Measurements from ENCODE around the gene TNS3.

TNS3 gene

DNA sequence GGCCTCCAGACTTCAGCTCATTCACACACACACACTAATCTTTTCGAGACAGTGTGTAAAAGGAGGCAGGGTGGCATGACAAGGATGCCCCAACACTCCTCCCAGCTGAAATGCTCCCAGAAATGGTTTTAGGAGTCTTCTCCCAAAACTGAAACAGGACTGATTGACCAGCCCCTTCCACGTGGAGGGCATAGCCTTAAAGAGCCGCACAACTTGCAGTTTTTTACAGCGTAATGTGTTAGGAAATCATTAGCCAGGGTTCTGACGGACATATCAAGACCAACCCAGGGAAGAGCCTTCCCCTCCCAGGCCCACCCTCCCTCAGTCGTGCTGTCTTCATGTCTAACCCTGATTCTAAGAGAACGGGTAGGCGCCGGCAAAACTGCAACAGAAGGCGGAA is 224.6 kb downstream of the TNS3 start:
- no peak for DNase-seq

DNA sequence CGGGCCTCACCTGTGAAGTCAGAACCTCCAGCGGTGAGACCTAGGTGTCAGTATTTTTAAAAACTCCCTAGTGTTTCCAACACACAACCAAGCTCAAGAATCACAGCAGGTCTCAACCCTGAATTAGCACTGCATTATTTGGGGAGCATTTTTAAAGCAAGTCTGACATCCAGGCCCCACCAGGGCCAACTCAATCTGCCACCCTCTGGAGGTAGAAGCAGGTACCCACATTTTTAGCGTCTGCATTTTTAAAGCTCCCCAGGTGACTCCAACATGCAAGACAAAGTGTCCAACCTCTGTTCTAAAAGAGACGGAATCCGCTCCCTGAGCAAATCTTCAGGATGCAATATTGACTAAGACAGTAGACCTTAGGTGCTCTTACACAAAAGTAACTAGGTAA is 225.7 kb downstream of the TNS3 start:
- no peak for DNase-seq

DNA sequence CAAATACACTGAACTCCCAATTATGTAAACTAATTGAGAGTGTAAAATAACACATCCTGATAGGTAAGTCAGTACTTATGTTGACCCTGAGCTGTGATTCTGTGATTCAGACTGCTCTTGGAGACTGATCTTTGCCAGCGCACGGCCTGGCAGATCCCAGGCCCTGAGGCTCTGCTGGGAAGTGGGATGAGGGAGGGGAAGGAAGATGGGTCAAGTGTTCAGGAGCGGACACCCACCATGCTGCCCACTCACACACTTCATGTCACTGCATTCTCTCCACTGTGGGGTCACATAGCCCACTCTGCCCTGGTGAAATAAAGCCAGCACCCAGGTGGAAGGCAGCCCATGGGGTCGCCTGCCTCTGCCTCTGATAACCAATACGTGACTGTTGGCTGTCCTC is 226.2 kb downstream of the TNS3 start:
- DNase-seq: no peak

DNA sequence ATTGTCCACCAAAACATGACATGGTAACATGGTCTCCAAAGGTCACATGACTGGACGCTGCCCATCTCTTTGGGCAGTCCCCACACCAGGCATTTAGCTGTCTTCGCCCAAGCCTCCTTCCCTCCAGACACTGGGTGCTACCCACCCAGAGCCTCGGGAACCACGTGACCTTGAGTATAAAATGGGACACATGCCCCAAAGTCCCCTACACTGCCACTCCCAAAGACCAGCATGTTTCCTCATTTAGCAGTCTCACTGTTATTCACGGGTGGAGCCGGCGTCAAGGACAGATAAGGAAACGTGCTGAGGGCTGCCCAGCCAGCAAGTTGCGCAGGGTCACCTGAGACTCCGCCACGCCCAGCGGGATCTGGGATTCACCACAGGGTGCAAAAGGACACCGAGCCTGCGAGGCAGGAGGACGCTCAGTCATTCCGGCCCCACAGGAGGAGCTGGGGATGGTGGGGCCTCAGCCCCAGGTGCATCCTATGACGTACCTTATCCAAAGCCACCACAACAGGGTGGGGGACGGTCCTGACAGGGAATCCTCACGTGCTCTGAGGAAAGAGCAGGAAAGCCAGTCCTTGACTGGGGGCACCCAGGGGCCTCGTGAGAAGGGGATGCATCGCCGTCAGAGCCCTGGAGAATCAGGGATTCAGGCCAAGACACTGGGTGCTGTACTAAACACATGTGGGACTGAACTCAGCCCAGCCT is 226.9 kb downstream of the TNS3 start:
- no peak for DNase-seq

DNA sequence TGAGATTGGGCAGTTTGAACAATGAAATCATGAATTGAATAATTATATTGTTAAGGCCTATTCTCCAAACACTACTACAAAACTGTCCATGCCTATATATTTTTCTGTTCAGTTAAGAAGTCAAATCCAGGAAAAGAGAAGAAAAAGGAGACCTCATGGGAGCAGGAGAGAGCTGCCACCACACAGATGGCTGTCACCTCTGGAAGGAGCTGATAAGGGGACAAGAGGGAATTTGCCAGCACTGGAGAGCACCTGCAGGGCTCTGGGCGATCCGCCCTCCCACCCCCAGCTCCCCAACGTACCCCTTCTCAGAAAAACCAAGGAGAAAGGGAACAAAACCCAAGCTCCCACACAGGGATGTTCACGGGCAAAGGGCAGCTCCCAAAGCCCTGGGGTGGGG is 227.8 kb downstream of the TNS3 start:
- DNase-seq: no peak

DNA sequence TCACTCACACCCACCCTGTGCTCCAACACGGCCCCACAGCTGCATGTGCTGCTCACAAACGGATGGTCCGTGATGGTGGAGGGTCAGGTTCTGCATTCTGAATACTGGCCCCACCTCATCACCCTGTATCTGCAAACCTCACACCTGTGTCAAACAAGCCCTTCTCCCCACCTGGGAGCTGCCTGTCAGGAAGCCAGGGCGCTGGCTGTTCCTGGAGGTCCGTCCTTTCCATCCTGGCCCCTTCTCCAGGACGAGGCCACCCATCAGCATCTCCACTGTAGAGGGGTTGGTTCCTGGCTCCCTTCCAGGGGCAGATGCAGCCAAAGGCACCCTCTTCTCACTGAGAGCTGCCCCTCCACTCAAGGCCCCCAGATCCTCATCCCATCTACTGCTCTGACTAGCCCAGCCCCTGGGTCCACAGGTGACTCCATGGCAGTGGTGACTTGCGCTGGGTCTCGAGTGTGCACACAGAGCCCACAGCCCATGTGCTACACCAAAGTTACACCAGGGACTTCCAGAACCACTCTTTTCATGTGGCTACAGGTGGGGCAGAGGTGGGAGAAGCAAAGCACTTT is 229.4 kb downstream of the TNS3 start:
- no peak for DNase-seq

DNA sequence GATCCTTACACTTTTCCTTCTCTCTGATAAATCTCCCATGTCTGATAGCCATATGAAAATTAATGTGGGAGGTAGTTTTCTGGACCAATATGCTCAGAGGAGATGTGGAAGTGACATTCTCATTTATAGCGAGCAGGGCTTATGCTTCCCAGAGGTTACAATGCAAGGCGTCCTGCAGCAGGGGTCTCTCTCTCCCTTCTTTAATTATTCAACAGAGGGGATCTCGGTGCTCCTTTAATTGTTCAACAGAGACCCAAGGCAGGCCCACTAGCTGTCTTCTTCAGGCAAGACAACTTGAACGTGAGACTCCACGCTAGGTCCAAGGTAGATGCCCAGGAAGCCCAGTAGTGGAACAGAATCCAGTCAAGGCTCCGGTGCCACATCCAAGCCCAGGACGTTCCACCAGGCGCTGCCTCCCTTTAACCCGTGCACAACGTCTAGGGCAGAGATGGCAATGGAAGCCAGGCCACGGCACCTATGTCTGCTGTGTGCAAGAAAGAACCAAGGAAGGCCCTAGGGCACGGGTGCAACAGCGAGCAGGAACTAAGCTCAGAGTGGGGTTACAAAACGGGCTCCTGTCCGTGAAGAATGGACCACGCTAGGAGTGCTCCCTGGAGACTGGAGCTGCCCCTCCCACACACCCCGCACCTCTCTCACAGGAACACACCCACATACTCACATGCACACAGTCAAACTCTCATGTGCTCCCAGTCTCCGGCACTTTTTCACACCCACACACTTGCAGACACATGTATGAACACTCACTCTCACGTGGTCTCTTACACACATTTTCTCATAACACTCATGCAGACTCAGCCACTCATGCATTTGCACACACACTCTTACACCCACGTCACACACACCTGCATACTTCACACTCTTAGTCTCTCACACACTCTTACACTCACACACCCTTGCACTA is 230.4 kb downstream of the TNS3 start:
- no peak for DNase-seq

DNA sequence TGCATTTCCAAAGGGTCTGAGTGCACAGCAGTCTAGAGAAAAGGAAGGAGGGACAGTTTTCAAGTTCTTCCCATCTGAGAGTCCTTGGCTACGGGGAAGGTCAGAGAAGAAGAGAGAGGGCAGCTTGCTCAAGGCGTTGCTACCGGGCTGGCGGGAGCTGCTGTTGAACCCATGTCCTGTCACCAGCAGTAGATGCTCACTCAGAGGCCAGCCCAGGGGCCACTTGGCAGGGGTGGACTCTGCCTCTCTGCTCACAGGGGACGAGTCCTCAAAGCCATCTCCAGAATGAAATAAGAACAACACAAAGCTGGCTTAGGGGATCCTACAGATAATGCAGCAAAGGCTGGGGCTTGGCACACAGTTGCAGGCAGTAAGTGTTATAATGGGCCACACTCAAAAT is 231.5 kb downstream of the TNS3 start:
- DNase-seq: no peak

DNA sequence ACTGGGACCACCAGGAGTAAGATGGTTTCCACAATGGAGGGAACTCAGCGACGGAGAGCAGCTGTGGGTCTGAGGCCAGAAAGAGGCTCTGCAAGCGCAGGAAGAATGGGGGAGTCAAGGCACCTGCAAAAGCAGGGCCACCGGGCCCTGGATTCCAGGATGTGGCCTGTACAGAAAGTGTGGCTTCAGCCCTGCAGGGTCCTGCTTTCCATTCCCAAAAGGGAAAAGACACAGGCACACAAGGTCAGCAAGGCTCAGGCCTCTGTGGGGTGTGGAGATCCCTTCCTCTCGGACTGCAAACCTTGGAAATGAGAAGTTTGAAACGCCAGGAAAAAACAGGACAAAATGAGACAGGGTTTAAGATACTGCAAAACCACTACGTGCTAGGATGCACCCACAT is 232.5 kb downstream of the TNS3 start:
- no peak for DNase-seq

DNA sequence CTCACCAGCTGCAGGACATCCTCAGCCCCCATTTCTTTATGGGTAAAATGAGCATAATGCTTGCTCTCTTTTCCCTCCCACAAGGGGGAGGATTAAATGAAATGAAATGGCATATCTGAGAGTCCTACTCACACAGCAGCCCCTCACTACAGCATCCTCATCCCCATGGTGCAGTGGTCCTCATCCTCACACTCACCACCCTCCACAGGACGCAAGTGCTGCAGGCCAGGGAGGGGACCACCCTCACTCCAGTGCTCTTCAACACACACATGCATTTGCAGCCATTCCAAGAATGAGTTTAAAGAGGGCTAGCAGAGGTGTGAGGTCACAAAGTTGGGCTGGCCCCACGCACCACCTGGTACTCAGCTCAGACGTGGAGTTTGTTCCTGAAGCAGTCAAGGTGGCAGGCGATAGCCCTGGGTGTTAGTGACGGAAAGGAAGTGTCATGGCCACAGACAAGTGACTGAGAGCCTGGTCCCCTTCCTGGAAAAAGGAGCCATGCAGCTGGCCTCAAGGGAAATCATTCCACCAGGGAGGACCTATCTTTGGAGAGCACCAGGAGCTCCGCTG is 234.0 kb downstream of the TNS3 start:
- DNase-seq: no peak

DNA sequence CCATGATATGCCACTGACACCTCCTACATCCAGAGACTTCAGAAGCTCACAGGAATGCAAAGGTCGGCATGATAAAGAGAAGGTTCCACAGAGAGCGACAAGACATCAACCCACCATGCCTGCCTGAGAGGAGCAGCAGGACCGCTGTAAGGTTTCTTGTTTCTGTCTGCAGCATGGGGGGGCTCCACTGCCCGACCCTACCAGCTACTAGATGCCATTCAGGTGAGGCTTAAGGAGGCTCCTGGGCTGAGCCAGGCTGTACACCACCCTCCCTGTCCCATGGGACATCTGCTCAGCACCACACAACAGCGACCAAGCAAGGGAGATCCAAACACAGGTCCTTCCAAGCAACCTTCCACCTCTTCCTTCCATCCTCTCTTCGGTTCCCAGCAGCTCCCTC is 234.6 kb downstream of the TNS3 start:
- DNase-seq: no peak

DNA sequence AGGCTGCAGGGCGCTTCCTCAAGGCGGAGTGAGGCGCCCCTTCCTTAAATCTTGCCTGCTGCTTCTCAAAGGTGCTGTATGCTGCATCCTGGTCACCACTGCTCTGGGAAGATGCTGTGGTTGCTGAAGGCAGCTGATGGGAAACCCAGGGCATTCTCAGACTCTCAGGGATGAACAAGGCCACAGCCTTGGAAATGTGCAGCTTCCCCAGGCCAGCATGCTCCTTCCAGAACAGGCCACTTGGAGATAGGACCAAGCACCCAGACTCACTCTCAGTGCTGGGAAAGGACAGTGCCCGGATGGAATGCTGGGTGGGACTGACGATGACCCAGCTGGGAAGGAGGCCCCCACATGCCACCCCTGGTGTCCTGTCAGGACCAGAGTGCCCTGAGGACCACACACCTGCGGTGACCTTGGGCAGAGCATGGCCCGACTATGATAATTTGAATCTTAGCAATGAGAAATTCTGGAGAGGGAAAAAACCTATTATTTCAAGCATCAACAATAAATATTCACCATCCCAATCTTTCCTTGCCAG is 235.5 kb downstream of the TNS3 start:
- DNase-seq: no peak

DNA sequence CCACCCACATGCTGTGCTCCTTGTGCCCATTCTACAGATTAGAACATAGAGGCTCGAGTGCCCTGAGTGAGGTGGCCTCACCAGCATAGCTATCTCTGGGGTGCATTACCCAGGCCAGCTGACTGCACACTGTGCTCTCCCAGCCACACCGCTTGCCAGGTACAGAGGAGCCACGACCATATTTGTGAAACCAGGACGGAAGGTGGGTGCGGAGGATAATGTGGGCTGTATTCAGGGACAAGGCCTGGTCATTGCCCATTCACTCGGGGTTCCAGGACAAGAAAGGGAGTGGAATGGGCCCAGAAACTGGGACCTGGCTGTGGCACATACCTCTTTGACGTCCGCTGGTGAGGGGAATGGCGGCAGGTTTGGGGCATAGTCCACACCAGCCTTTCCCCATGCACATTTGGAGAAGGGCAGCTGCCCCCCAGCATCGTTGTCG is 236.0 kb downstream of the TNS3 start:
- no peak for DNase-seq

DNA sequence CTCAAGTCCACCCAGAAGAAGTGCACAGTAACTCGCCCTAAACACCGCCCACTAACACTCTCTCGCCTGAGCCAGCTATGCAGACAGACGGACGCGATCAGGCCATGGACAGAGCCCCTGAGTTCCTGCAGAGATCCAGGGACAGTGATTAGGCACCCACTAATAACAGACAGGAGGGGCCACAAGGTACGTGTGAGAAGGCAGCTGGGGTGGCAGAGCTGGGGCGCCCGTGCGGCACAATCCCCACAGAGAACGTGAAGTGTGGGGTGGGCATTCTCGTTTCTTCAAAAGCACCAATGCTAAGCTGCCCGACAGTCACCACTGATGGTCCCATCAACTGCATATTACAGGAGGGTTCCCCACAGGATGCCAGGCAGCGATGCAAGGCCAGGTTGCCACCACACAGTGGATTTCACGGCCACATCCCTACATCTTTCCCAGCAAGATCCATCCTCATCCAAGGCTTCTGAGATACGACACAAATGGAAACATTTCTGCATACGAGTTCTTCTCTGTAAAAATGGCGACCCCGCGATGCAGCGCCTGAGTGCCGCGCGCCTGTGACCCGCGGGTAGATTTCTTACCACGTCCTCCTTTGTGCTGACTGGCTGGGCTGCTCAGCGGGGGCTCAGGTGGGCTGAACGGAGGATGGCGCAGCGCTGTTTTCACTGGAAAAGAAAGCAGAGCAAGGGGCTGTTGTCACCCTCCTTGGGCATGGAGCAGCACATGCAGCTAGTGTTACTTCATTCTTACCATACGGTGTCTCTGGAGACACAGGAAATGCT is 237.5 kb downstream of the TNS3 start:
- DNase-seq: no peak

DNA sequence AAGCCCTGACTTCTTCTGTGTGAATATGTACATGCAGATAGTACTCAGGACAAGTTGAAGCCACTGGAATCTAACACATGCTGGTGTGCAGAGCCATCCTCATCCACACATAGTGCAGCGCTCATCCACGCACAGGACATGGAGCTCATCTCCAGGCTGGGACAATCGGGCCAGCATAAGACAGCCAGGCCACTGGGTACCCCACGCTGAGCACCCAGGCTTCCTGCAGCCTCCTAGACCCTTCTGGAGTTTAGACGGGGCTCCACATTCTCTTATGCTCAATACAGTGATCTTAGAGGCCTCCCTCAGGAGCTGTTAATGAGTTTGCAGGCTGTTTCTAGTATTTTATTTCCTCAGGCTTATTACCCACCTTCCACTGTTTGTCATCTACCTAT is 238.9 kb downstream of the TNS3 start:
- DNase-seq: no peak

DNA sequence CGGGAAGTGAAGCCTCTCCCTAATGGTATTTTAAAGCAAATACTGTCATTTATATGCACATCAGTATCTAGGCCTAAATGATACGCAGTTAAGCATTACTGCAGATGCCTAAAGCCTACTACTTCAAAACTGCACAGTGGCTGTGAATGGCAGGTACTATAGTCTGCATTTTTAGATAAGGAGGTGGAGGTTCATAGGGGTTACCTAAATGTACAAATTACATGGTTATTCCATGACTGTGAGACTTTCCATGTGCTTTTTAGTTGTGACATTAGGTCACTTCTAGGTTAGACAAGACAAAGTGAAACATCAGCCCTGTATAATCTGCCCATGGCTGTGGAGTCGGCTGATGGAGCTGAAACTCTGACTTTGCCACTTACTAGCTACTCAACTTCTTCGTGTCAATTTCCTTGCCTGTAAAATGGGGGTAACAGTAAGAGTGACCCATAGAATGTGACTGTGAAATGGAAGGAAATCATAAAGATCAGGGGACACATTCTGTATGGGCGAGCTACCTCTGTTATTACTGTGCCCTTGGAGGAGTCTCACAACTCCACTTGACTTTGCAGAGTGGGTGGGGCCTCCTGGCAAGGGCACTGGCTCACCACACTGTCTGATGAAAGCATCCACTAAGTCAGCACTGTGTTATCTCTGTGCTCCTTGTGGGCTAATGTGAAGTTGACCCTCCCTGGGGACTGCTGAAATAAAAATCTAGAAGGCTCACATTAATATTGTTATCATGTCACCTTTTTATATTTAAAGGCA is 239.4 kb downstream of the TNS3 start:
- DNase-seq: no peak

DNA sequence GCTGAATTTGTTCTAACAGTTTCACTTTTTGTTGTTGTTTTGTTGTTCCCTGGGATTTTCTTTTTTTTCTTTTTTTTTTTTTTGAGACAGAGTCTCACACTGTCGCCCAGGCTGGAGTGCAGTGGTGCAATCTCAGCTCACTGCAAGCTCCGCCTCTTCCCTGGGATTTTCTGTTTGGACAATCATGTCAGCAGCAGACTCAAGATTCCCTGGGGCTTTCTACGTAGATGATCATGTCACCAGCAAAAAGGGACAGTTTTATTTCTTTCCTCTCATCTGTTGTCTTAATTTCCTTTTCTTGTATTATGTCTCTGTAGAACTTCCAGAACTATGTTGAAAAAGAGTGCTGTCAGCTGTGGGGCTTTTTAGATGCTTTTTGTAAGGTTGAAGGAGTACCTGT is 241.4 kb downstream of the TNS3 start:
- DNase-seq: no peak

DNA sequence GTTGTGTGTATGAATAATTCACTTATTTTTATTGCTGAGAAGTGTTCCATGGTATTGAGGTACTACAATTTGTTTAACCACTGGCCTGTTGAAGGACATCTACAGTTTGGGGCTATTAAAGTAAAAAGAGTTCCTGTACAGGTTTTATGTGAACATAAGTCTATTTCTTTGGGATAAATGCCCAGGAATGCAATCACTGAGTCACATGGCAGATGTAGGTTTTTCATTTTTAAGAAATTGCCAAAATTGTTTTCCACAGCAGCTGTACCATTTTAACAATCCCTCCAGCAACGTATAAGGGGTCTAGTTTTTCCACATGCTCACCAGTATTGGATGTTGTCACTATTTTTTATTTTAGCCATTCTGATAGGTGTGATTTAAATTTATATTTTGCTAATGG is 243.9 kb downstream of the TNS3 start:
- DNase-seq: no peak

DNA sequence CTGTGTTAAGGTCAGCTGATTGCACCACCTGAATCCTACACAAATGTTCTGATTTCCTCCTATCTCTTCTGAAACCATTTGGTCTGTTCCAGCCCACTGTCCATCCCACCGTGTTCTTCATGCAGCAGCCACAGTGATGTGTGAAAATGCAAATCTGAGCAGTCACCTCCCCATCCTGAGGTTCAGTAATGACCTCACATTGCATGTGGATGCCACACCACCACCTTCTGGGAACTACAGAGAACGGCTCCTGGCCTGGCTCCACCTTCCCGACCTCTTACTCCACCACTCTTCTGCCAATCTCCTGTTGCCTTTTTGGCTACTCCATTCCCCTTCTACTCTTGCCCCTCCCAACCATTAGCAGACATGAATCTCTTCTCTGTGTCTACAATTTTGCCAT is 244.4 kb downstream of the TNS3 start:
- no peak for DNase-seq

DNA sequence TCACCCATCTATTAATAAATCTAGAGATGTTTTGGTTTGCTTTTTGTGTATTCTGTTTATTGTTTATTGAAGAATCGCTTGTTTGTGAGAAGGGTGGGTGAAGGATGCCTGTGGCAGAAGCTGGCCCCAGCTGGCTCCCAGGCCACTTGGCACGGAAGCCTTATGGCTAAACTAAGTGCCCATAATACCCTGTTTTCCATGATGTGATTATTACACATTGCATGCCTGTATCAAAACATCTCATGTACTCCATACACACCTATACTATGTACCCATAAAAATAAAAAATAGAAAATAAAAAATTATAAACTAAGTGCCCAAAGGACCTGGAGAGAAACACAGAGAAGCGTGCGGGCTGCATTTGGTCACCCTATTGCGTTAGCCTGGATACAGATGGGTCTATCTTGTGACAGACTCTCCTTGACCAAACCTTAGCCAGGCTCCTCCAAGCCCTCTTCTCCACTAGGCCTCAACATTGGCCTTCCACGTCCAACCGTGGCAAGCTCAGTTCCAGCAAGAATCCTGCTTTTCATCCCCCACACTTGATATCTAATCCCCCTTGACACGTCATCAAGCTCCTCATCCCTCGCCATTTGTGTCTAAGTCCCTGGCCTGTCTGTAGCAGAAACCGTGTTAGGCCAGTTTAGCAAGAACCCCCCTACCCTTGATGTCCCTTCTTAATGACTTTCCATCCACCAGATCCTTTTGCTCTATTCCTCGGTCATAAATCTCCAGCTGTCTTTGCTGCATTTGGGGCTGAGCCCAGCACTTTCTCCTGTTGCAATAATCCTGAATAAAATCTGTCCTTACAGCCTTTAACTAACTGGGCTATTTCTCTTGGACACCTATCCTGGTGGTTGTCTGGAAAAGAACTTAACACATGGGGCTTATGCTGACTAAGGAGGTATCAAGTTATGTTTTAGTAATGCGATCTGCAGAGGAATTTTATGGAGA is 245.2 kb downstream of the TNS3 start:
- no peak for DNase-seq
